Stimulated activated CD8-positive, alpha-beta memory T cell treated with anti-CD3 and anti-CD28 coated beads, Interleukin-7, amount 100 ng/mL, for 4 hours (primary cell): Measurements from ENCODE around the gene PARD6G.
A peak's percentile ranks its signal among the peaks of the same experiment; 100 is the strongest.

Experiments
- DNase-seq, 2 donors: peaks; one replicate each; pipeline ENCODE4 v3.0.0-alpha.2; 2020; ENCODE audit warnings: low read depth in 2 of 2

PARD6G gene

DNA sequence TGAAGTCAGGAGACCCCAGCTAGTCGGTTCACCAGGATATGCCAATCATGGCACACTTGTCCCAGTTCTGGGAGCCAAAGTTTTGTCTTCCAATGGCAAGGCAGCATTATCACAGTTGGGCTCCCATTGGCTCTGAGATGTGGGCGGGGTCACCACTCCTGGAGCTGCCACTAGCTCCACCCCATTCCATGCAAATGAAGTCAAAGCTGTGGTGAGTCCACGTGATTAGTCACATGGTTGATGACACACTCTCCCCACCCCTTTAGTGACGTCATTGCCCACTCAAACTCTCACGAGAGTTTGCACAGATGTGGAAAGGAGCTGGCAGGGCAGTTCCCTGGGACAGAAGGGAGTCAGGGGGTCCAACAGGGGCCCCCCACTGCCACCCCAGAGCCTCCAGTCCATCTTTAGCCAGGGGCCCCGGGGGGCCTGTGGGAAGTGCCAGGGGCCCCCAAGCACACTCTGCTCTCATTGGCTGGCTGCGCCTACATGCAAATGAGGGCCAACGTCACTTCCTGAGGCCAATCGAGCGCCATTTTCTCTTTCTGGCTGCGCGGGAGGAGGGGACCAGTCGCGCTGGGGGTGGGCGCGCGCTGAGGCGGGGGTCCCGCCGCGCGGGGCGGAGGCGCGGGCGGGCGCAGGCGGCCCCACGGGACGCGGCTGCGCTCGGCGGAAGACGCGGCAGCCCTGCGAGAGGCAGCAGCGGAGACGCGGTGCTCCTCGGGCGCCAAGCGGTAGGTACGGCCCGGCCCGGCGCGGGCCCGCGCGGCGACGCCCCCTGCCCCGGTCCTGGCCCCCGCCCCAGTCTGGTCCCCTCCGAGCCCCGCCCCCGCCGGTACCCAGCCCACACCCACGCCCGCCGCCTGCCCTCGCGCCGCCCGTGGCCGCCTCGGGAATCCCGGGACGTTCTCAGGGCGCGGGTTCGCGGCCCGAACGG lies 138.3 kb downstream of the PARD6G start, which contains the start of gene ADNP2:
Gene ADNP2 (plus strand): TSS at position 524 of the 937 bp plus-strand sequence. CDS start 8,281 bp downstream, outside the sequence.
- peak; percentile 68 to 84 for DNase-seq

DNA sequence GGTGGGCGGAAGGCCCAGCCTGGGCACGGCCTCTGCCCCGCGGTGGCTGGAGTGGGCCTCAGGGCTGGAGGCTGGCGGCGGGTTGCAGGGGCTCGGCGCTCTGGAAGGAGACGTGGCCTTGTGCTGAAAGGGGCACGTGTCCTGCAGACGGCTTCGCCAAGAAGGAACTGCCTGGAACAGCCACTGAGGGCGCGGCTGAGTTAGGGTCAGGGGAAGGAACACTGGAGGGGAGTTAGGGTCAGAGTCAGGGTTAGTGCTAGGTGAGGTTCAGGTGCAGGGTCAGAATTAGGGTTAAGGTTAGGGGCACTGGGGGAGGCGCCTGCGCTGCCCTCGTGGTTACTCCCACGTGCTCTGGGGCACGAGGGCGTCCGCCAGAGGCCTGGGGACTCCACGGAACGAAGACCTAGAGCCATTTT lies 139.2 kb downstream of the PARD6G start:
- no peak for DNase-seq

DNA sequence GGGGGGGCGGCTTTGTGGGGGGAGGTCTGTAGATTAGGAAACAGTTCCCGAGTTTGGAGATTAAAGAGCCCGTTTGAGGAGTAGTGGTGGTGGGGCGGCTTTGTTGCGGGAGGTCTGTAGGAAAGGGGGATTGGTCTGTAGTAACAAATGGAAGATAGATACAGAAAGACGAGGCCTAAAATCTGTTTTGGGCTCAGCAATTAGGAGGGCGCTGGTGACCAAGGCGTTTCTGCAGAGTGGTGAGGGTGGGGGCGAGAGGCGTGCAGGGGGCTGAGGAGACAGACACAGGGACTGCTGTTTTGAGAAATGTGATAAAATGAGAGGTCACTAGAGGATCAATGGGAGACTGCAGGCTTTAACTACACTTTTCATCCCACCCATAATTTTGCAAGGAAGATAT lies 139.9 kb downstream of the PARD6G start:
- DNase-seq, result no peak
